ENCODE measurements around the gene C1orf87. TPM values are rescaled to one million over a fixed set of nuclear protein-coding genes. Genes with fewer than 3 reads are reported as not detected.

C1orf87 gene
- total and polyA plus RNA-seq, 2 donors (not counting 3 experiments of a cell fraction or from before 2014, with no cell fraction given): not detected

- FAIRE-seq (no peak), DNase-seq (ENCODE audit: low read depth, low spot score) (no peak)
- ChIA-PET POLR2A (no interaction called here), CTCF (no interaction called here)
- no peaks in the 10 kb centered on the region for H4K20me1 ChIP-seq (replicated peaks; ENCODE audit: control insufficient read depth, extremely low read depth, insufficient read depth, low read length)
- H3K9ac ChIP-seq (replicated peaks; ENCODE audit: extremely low read depth, insufficient read depth, low read length): no peak overlapping the region
- H3K4me3 ChIP-seq (replicated peaks in 1 of 3; ENCODE audit: insufficient read depth in 1 of 3, low read depth in 1 of 3, low read length in 3 of 3): no peak overlapping the region
- dilution Hi-C loops (cut with MboI; ENCODE audit: extremely low pct_ligation_motif_present, low sequenced_read_pairs): no loop called here
- H2AFZ ChIP-seq (ENCODE audit: low read depth, low read length): no peak overlapping the region
- H3K36me3 ChIP-seq (ENCODE audit: control insufficient read depth in 2 of 2, extremely low read depth in 1 of 2, insufficient read depth in 2 of 2, low read length in 2 of 2): no peaks in the 10 kb centered on the region
- no peaks in the 10 kb centered on the region for H3K9me1 ChIP-seq (replicated peaks; ENCODE audit: control insufficient read depth, extremely low read depth, insufficient read depth, low read length)
- H3K9me3 ChIP-seq (replicated peaks; ENCODE audit: control insufficient read depth, insufficient read depth, low read length): no peaks in the 10 kb centered on the region
- no peak overlapping the region for H3K27ac ChIP-seq (ENCODE audit: insufficient read depth, low read depth, low read length)
- TF ChIP-seq FOS (IDR thresholded peaks at IDR 0.05; ENCODE audit: borderline replicate concordance, insufficient read depth, low read length) (no peak), MAX (IDR thresholded peaks at IDR 0.05; ENCODE audit: insufficient read depth, insufficient read length) (no peak), JUN (IDR thresholded peaks at IDR 0.05; ENCODE audit: borderline replicate concordance, insufficient read depth, insufficient read length, low read depth) (no peak), GATA2 (IDR thresholded peaks at IDR 0.05; ENCODE audit: insufficient read depth, insufficient read length, low read depth, low read length) (no peak), CTCF (IDR thresholded peaks at IDR 0.05; ENCODE audit: extremely low read depth in 1 of 2, insufficient read depth in 1 of 2, low read depth in 1 of 2, low read length in 2 of 2) (no peak), MYC (IDR thresholded peaks at IDR 0.05; ENCODE audit: low read depth, low read length) (no peak), POLR2AphosphoS5 (IDR thresholded peaks at IDR 0.05; ENCODE audit: insufficient read depth, low read depth, low read length) (no peak), EZH2 (IDR thresholded peaks at IDR 0.05; ENCODE audit: borderline replicate concordance, low read depth, low read length, severe bottlenecking) (no peak), POLR2A (IDR thresholded peaks at IDR 0.05; ENCODE audit: low read depth, low read length) (no peak)
- H3K4me2 ChIP-seq (ENCODE audit: insufficient read depth, low read length): no peak overlapping the region
- no peaks in the 10 kb centered on the region for H3K79me2 ChIP-seq (ENCODE audit: control insufficient read depth, insufficient read depth, low read length)
- no TSS peak for BruUV-seq (replicated peaks)
- H3K4me1 ChIP-seq (ENCODE audit: control insufficient read depth, extremely low read depth, insufficient read depth, low read length): no peaks in the 10 kb centered on the region
- peaks cover 0 to 3% of the 10 kb centered on the region in 2 experiments for H3K27me3 ChIP-seq (ENCODE audit: control insufficient read depth in 2 of 2, insufficient read depth in 2 of 2, low read length in 2 of 2)
- intact Hi-C loops (cut with micrococcal nuclease): no loop called here
Measured at GRCh38 chr1:59999746-60000145, 73.8 kb downstream of the C1orf87 start.

Data from endothelial cell of umbilical vein (primary cell).